HUES48 (cell line): Measurements from ENCODE around the gene SRSF8.
"Not testable (repeated sequence)": the region's sequence is repeated elsewhere in the genome, so short reads cannot be mapped to it uniquely, and the experiment has no call there.

Experiments used
- H3K27ac ChIP-seq: one replicate; pipeline ENCODE4 v1.7.0; 2013; ENCODE audit warnings: low read depth, low read length, inconsistent platforms
- H3K27me3 ChIP-seq: 2 replicates; pipeline ENCODE4 v1.6.1; 2013; ENCODE audit warnings: mild to moderate bottlenecking, low read length; ENCODE audit not compliant: control insufficient read depth, insufficient read depth
- H3K36me3 ChIP-seq: 2 replicates; pipeline ENCODE4 v1.6.1; 2013; ENCODE audit warnings: low read length; ENCODE audit not compliant: control insufficient read depth, insufficient read depth
- H3K4me1 ChIP-seq: 2 replicates; pipeline ENCODE4 v1.6.1; 2013; ENCODE audit warnings: mild to moderate bottlenecking, low read length; ENCODE audit not compliant: control insufficient read depth, insufficient read depth
- H3K4me3 ChIP-seq: 2 replicates; pipeline ENCODE4 v1.5.1; 2013; ENCODE audit warnings: mild to moderate bottlenecking, low read depth, low read length
- H3K9ac ChIP-seq: 2 replicates; pipeline ENCODE4 v1.6.1; 2013; ENCODE audit warnings: mild to moderate bottlenecking, low read depth, low read length, moderate library complexity
- H3K9me3 ChIP-seq: 2 replicates; pipeline ENCODE4 v1.6.1; 2013; ENCODE audit warnings: low read length; ENCODE audit not compliant: control insufficient read depth, insufficient read depth

The SRSF8 gene

GRCh38 chr11:95066716-95067038, at the start of gene SRSF8:
SRSF8 (plus strand) TSS chr11:95066919; CDS start chr11:95067227, 308 bp downstream.
- peaks cover 10% of the 10 kb centered on the region for H3K27me3 ChIP-seq
- peak within 1 kb of the TSS; percentile 73 for H3K27ac ChIP-seq
- no peaks in the 10 kb centered on the region for H3K9me3 ChIP-seq
- H3K9ac ChIP-seq: peak within 1 kb of the TSS; percentile 81
- peaks cover 13% of the 10 kb centered on the region for H3K4me1 ChIP-seq
- no peaks in the 10 kb centered on the region for H3K36me3 ChIP-seq
- H3K4me3 ChIP-seq: peak within 1 kb of the TSS; percentile 88

GRCh38 chr11:95021468-95021867, 45.3 kb upstream of the SRSF8 start:
- not testable (repeated sequence) for H3K4me1 ChIP-seq, H3K36me3 ChIP-seq

GRCh38 chr11:95024958-95025357, 41.8 kb upstream of the SRSF8 start, which contains the start of gene KDM4E:
KDM4E (plus strand) TSS chr11:95025258; CDS start chr11:95025558, 300 bp downstream.
- H3K4me3 ChIP-seq: no peak within 1 kb of the TSS
- no peaks in the 10 kb centered on the region for H3K27me3 ChIP-seq
- no peaks in the 10 kb centered on the region for H3K36me3 ChIP-seq
- no peaks in the 10 kb centered on the region for H3K4me1 ChIP-seq
- no peak within 1 kb of the TSS for H3K27ac ChIP-seq
- H3K9me3 ChIP-seq: no peaks in the 10 kb centered on the region
- H3K9ac ChIP-seq: no peak within 1 kb of the TSS

More at GRCh38 chr11:95021468-95021867, 45.3 kb upstream of the SRSF8 start:
- not testable (repeated sequence) for H3K27me3 ChIP-seq, H3K4me3 ChIP-seq, H3K27ac ChIP-seq, H3K9ac ChIP-seq, H3K9me3 ChIP-seq

GRCh38 chr11:95025594-95025993, 41.1 kb upstream of the SRSF8 start:
- not testable (repeated sequence) for H3K36me3 ChIP-seq, H3K4me3 ChIP-seq, H3K27me3 ChIP-seq, H3K4me1 ChIP-seq, H3K9ac ChIP-seq, H3K9me3 ChIP-seq, H3K27ac ChIP-seq

GRCh38 chr11:95028357-95028756, 38.4 kb upstream of the SRSF8 start:
- Histone ChIP-seq H3K4me1 (no peaks in the 10 kb centered on the region), H3K36me3 (no peaks in the 10 kb centered on the region), H3K27me3 (no peaks in the 10 kb centered on the region), H3K27ac (no peak overlapping the region), H3K9ac (no peak overlapping the region), H3K4me3 (no peak overlapping the region), H3K9me3 (no peaks in the 10 kb centered on the region)

GRCh38 chr11:95033051-95033450, 33.7 kb upstream of the SRSF8 start:
- Histone ChIP-seq H3K36me3 (no peaks in the 10 kb centered on the region), H3K9me3 (no peaks in the 10 kb centered on the region), H3K27ac (no peak overlapping the region), H3K4me3 (no peak overlapping the region), H3K4me1 (no peaks in the 10 kb centered on the region), H3K27me3 (no peaks in the 10 kb centered on the region), H3K9ac (no peak overlapping the region)

- Histone ChIP-seq H3K27me3 (no peaks in the 10 kb centered on the region), H3K27ac (no peak overlapping the region), H3K9ac (no peak overlapping the region), H3K4me3 (no peak overlapping the region), H3K36me3 (no peaks in the 10 kb centered on the region), H3K9me3 (no peaks in the 10 kb centered on the region), H3K4me1 (no peaks in the 10 kb centered on the region)
Observed at GRCh38 chr11:95035316-95035715, 31.4 kb upstream of the SRSF8 start.

GRCh38 chr11:95037356-95038035, 29.2 kb upstream of the SRSF8 start:
- H3K36me3 ChIP-seq, H3K9ac ChIP-seq, H3K9me3 ChIP-seq, H3K4me3 ChIP-seq, H3K4me1 ChIP-seq, H3K27ac ChIP-seq, H3K27me3 ChIP-seq: not testable (repeated sequence)

GRCh38 chr11:95042239-95042638, 24.5 kb upstream of the SRSF8 start:
- Histone ChIP-seq H3K9me3 (no peaks in the 10 kb centered on the region), H3K4me1 (no peaks in the 10 kb centered on the region), H3K27ac (no peak overlapping the region), H3K4me3 (no peak overlapping the region), H3K36me3 (no peaks in the 10 kb centered on the region), H3K9ac (no peak overlapping the region), H3K27me3 (no peaks in the 10 kb centered on the region)

GRCh38 chr11:95042906-95043305, 23.8 kb upstream of the SRSF8 start:
- no peak overlapping the region for H3K27ac ChIP-seq
- no peaks in the 10 kb centered on the region for H3K27me3 ChIP-seq
- no peaks in the 10 kb centered on the region for H3K9me3 ChIP-seq
- no peaks in the 10 kb centered on the region for H3K36me3 ChIP-seq
- no peak overlapping the region for H3K9ac ChIP-seq
- H3K4me3 ChIP-seq: no peak overlapping the region
- H3K4me1 ChIP-seq: no peaks in the 10 kb centered on the region

GRCh38 chr11:95044010-95044409, 22.7 kb upstream of the SRSF8 start:
- Histone ChIP-seq H3K27ac (no peak overlapping the region), H3K9me3 (no peaks in the 10 kb centered on the region), H3K36me3 (no peaks in the 10 kb centered on the region), H3K27me3 (no peaks in the 10 kb centered on the region), H3K4me3 (no peak overlapping the region), H3K4me1 (no peaks in the 10 kb centered on the region), H3K9ac (no peak overlapping the region)
